ENCODE measurements around the gene DMD.

Gene DMD

GRCh38 chrX:33032700-33033099, 178.6 kb downstream of the DMD start:
- DNase-seq (ENCODE audit: low spot score), result no peak

- no peak for DNase-seq (ENCODE audit: low spot score)
These were observed 196.4 kb downstream of the DMD start for GRCh38 chrX:33014949-33015348.

GRCh38 chrX:33014086-33014485, 197.3 kb downstream of the DMD start:
- DNase-seq (ENCODE audit: low spot score), result no peak

GRCh38 chrX:33001107-33001506, 210.2 kb downstream of the DMD start:
- no peak for DNase-seq (ENCODE audit: low spot score)

GRCh38 chrX:32998776-32999175, 212.6 kb downstream of the DMD start:
- no peak for DNase-seq (ENCODE audit: low spot score)

- DNase-seq (ENCODE audit: low spot score), result no peak
These were observed 215.9 kb downstream of the DMD start for GRCh38 chrX:32995427-32995826.

GRCh38 chrX:32987142-32987541, 224.2 kb downstream of the DMD start:
- DNase-seq (ENCODE audit: low spot score), result no peak

- DNase-seq (ENCODE audit: low spot score), result no peak
These were observed 225.8 kb downstream of the DMD start for GRCh38 chrX:32985544-32985943.

- no peak for DNase-seq (ENCODE audit: low spot score)
These were observed 244.5 kb downstream of the DMD start for GRCh38 chrX:32966821-32967355.

- no peak for DNase-seq (ENCODE audit: low spot score)
These were observed 257.2 kb downstream of the DMD start for GRCh38 chrX:32954125-32954524.

GRCh38 chrX:32948130-32948529, 263.2 kb downstream of the DMD start:
- DNase-seq (ENCODE audit: low spot score), result no peak

- DNase-seq (ENCODE audit: low spot score), result no peak
These were observed 274.3 kb downstream of the DMD start for GRCh38 chrX:32937043-32937442.

GRCh38 chrX:32933548-32933947, 277.8 kb downstream of the DMD start:
- no peak for DNase-seq (ENCODE audit: low spot score)

- no peak for DNase-seq (ENCODE audit: low spot score)
These were observed 282.3 kb downstream of the DMD start for GRCh38 chrX:32929040-32929439.

GRCh38 chrX:32896088-32896487, 315.3 kb downstream of the DMD start:
- DNase-seq (ENCODE audit: low spot score), result no peak

- DNase-seq (ENCODE audit: low spot score), result no peak
These were observed 316.7 kb downstream of the DMD start for GRCh38 chrX:32894679-32895078.

- DNase-seq (ENCODE audit: low spot score), result no peak
These were observed 317.6 kb downstream of the DMD start for GRCh38 chrX:32893751-32894150.

- DNase-seq (ENCODE audit: low spot score), result no peak
These were observed 333.8 kb downstream of the DMD start for GRCh38 chrX:32877592-32877991.

GRCh38 chrX:32874839-32875238, 336.5 kb downstream of the DMD start:
- no peak for DNase-seq (ENCODE audit: low spot score)

GRCh38 chrX:32873786-32874185, 337.6 kb downstream of the DMD start:
- no peak for DNase-seq (ENCODE audit: low spot score)

- DNase-seq (ENCODE audit: low spot score), result no peak
These were observed 339.7 kb downstream of the DMD start for GRCh38 chrX:32871636-32872035.

- no peak for DNase-seq (ENCODE audit: low spot score)
These were observed 342.8 kb downstream of the DMD start for GRCh38 chrX:32868524-32868895.

- no peak for DNase-seq (ENCODE audit: low spot score)
These were observed 343.4 kb downstream of the DMD start for GRCh38 chrX:32867781-32868523.

GRCh38 chrX:32852203-32852602, 359.1 kb downstream of the DMD start:
- DNase-seq (ENCODE audit: low spot score), result no peak
